Measurements from ENCODE around the gene CDX1.

DNA sequence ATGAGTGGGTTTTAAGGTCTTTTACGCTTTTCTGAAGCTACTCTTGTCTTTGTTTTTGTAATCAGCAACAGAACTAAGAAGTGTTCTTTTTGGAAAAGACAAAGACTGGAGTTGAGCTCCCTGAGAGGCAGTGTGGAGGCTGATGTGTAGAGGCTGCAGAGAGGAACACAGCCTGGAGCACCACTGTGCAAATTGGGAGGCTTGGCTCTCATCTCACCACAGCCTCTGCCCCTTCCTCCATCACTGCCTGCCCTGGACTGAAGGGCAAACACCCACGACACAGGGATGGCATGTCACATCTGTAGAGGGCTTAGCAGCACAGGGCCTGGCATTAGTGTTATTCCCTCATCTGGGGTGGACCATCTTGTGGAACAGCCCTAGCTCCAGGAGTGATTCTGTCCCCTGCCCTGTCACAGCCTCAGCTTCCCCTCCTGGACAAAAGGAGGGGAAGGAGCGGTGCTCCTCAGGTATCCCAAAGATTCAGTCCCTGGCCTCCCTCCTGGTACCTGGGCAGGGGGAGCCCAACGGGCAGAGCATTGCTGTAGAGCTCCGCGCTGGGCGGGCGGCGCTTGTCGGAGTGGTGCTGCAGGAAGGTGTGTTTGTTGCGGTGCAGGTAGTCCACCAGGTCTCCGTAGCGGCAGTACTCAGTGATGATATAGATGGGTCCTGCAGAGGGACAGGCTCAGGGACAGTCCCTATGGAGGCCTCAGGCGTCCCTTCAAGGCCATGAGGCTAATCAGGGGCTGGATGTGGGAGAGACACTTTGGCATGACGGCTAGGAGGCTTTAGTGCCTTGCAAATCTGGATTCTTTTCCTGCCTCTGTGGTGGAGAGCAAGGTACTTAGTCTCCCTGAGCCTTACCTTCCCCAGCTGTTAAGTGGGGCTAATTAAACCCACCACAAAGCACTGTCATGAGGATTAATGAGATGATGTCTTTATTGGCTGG, 43.8 kb upstream of the CDX1 start:
- no peak for TF ChIP-seq POLR2A (IDR thresholded peaks at IDR 0.05; ENCODE audit: low read depth, low read length)
- TF ChIP-seq POLR2AphosphoS5 (IDR thresholded peaks at IDR 0.05; ENCODE audit: low read depth, low read length) = no peak
- TF ChIP-seq TAF1 (IDR thresholded peaks at IDR 0.05; ENCODE audit: low read depth, low read length) = no peak
- no peak for TF ChIP-seq PAX5 (IDR thresholded peaks at IDR 0.05; ENCODE audit: insufficient read depth, low read length, severe bottlenecking)
- TF ChIP-seq SPI1 (IDR thresholded peaks at IDR 0.05; ENCODE audit: low read depth, low read length) = no peak
- no peak for TF ChIP-seq POU2F2 (IDR thresholded peaks at IDR 0.05; ENCODE audit: low read depth, low read length)

Data from GM12891 (cell line).